Cortex of kidney (tissue), 1 donor: ENCODE measurements around the gene PIGA.
"Not testable (repeated sequence)": the region's sequence is repeated elsewhere in the genome, so short reads cannot be mapped to it uniquely, and the experiment has no call there.

ENCODE experiments used
- DNase-seq: peaks from one replicate; lab custom pipeline; 2025; lab: John Stamatoyannopoulos, UW

The PIGA gene

DNA sequence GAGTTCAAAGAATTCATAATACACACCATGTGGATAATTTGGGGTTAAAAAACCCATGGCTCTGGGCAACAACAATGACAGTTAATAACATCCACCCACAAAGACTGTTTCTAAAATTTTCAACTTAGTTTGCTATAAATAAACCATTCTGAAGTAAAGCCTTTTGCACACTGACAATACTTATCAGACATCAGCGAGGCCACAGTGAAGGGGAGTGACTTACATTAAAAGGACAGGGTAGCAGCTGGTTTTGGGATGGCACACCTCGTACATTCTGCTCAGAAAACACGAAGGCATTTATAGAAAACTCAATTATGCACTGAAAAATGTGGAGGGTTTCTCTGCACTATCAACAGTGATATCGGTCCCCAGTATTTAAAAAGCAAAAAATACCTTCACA is 15.0 kb downstream of the PIGA start:
- DNase-seq: no peak

DNA sequence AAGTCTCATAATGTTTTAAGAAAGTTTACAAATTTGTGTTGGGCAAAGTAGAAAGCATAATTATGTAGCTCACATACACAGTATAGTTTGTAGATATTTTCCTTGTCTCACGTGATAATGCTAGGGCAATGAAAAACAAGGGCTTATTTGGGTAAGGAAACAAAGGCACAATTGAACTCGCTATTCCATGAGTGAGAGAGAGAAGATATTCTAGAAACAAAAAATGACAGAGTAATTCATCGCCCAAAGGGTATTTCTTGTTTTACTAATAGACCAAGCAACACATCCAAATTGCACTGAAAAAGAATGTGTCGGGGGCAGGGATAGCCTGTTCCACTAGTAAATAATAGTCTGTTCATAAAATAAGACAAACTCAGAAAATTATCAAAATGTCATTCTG is 16.2 kb downstream of the PIGA start:
- DNase-seq: no peak

GRCh38 chrX:15315509-15315908 is 19.8 kb downstream of the PIGA start, which contains the start of gene ASB11:
ASB11 (minus strand) TSS chrX:15315640; CDS start chrX:15315605, 35 bp downstream.
- no peak for DNase-seq

DNA sequence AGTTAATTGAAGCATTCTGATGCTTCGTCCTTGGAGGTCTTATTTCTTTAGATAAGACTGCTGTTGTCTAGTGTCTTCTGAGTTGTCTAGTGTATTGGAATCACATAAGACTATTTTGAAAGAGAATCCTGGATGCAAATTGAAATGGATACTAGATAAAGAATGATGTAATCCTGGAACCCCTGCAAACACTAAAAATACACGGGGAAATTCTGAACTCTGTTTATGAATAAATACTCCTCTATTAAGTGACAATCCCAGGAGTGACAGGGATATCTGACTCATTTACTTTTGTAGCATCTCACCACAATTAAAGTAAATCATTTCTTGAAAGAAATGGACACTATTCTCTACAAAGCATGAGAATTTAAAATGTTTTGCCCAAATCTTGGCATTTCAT is 20.9 kb downstream of the PIGA start:
- no peak for DNase-seq

DNA sequence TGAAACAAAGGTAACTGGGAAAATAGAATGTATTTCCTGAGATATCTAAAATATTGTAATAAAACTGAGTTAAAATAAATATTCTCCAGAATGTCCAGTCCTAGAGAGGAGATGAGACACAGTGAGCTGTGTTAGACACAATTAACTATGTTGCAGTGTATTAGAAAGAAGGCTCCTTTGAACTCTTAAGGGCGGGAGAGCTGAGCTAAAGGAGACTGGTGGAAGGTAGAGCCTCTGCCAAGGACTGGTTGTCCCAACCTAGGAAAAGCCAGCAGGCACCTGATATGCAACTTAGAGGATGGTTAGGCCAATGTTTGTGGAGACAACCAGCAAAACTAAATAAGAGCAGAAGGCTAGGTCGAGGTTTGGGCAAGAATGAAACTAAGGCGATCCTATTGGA is 24.2 kb downstream of the PIGA start:
- no peak for DNase-seq

DNA sequence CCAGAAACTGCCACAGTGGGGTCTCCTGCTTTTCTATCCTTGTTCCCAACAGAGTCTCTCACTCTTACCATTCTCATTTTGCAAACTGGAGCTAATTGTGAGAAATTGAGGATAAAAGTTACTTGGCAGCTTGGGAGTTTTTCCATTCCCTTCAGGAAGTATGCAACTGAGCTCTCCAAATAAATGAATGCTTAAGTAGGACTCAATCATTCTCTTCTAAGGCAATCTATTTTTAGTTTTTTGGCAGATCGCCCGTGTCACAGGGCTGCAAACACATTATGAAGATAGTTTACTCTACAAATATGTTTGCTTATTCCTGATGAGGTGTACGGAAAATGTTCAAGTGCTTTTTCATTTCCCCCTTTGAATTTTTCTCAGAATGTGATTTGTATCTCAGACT is 25.2 kb downstream of the PIGA start:
- no peak for DNase-seq

- not testable (repeated sequence) for DNase-seq
Observed at GRCh38 chrX:15305899-15306298, 29.4 kb downstream of the PIGA start.

GRCh38 chrX:15301924-15302323 is 33.4 kb downstream of the PIGA start:
- no peak for DNase-seq

DNA sequence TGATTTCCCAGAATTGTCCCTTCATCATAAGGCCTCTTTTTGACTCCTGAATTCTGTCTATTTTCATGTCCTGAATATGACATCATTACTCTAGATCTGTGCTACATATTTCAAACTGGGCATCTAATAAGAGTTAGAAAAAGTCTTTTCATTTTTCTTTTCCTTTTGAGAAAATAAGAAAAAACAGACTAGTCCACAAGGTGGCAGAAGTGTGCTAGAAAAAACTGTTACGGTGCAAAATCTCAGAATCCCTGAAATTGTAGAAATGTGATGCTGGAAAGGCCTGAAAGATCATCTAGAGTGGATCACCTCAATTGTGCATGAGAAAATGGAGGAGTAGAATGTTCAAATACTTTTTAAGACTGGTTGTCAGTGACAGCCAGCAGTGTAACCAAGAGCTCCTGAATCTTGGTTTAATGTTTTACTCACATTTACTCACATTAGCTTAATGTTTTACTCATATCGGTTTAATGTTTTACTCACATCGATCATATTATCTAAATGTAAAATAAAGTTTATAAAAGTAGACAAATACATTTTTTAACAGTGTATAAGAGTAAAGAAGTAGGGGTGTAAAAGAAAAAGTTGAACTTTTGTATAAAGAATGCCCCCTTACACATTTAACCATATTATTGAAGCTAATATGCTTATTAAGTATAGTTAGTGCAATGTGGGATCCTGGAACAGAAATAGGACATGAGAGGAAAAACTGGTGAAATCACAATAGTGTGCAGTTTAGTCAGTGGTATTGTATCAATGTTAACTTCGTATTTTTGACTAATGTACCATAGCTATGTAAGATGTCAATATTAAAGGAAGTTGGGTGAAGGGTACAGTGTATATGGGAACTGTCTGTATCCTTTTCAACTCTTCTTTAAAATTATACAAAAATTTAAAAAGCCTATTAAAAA is 35.1 kb downstream of the PIGA start:
- no peak for DNase-seq

DNA sequence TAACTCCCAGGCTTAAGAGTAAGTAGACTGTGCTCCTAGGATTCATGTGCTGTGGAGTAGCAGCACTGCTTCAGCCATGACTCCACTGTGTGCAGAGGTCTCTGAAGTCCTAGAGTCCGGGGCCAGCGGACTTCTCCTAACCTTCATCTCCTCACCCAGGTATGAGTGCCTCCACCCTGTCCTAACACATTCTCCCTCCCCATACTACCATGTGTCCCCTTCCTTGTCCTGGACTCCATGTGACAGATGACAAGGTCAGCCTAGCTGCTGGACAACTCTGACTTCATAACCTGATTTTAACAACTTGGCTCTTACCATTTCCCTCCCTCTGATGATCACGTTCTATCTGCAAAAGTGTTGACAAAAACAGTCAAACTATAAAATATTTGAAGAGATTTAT is 36.5 kb downstream of the PIGA start:
- no peak for DNase-seq

GRCh38 chrX:15298201-15298600 is 37.1 kb downstream of the PIGA start:
- DNase-seq: no peak

DNA sequence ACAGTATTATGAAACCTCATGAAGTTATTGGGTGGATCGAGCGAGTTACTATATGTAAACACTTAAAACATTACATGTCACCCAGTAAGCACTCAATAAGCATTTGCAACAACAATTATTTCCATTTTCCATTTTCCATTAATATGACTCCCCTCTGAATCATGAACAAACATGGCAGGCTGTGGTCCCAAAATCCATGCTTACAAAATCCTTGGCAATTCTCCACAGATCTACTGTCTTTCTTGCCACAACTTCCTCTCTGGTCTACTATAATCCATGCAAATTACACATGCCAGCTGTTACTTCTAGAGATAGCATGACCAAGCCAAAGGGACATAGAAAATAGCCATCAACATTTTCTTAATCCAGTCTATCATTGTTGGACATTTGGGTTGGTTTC is 41.9 kb downstream of the PIGA start:
- DNase-seq: no peak

DNA sequence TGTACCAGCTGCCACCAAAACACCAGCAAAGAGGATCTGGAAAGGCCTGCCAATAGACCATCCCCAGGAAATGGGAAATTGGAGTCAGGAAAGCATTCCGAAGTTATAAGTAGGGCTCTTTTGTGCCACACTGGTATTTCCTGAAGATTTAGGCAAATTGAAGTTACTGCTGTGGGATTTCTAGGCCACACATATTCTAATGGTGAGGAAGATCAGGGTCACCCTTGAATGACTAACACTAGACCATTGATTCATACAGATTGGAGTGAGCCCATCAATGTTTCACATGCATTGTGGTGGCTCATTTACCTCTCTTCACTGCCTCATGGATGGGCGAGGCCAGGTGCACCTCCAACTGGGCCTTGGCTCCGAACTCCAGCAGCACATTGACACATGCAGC is 42.5 kb downstream of the PIGA start:
- no peak for DNase-seq

DNA sequence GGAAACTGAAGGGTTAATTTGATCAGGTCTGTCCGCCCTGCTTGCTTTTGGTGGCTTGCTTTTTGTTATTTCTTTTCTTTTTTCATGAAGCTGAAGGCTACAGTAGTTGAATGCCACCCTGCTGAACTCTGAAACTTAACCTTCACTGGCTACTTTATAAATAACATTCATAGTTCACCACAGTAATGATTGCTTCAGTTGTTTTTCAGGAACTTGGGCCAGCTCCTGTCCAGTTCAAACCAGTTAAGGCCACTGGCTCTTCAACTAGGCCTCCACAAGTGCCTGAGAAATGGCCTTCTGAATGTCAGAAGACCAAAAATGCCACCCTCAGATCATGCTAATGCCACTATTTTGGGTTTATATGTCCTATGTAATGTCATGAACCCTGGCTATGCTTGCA is 57.7 kb downstream of the PIGA start:
- DNase-seq: no peak

- DNase-seq: no peak
Observed at GRCh38 chrX:15274946-15275345, 60.4 kb downstream of the PIGA start.

- not testable (repeated sequence) for DNase-seq
Observed at GRCh38 chrX:15273275-15273674, 62.0 kb downstream of the PIGA start.

- DNase-seq: no peak
Observed at GRCh38 chrX:15271757-15272156, 63.6 kb downstream of the PIGA start.

DNA sequence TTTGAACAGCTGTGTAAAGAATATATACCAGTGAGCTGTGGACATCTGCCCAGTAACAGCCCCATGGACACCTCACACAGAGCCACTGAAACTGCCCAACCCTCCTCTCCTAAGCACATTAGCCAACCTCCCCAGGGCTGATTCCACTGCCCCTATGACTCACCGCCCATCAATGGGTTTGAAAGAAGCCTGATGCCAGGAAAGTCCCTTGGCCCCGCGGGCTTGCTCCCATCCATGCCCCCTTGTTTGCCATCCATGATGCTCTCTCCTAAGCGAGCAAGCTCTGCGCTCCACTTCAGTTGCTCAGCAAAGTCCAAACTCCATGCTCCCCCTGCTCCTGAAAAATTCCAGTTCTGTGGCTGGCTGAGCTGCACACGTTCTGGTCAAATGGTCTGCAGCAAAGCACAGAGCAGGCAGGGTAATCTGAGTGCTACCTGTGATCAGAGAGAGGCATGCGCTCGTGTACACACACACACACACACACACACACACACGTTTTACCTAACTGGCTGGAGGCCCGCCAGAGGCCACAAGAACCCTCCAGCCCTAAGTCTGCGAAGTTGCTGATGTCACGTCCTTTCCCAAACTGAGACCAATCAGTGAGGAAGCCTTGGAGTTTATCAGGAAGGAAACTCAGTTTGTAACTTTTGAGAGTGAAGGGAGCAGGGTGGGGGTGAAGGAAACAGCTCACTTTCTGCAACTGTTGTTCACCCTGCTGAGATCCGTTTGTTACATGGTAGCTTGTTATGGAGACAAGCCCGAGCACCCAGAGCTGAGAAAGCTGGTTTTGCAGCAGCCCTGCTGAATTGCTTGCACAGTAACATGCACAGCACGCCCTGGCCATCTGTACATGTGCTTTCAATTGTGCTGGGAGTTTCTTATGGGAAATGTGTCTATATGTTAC is 65.5 kb downstream of the PIGA start, which contains the start of gene ASB9:
Gene ASB9, minus strand, starts transcription at position 466 of the 904 bp plus-strand sequence. Its CDS starts 209 bp downstream, at position 257.
- DNase-seq: no peak
